Stimulated activated CD4-positive, alpha-beta T cell treated with anti-CD3 and anti-CD28 coated beads, Interleukin-15, amount 100 ng/mL, for 48 hours (primary cell): ENCODE results near the gene SUPT3H.
"Not testable (repeated sequence)": the region's sequence is repeated elsewhere in the genome, so short reads cannot be mapped to it uniquely, and the experiment has no call there.

ENCODE experiments used
- DNase-seq, 2 donors: peaks; one replicate each; pipeline ENCODE4 v3.0.0-alpha.2; 2020; ENCODE audit warnings: low read depth in 2 of 2

The SUPT3H gene

GRCh38 chr6:45184040-45184439, 193.7 kb downstream of the SUPT3H start:
- no peak for DNase-seq

GRCh38 chr6:45176373-45176772, 201.4 kb downstream of the SUPT3H start:
- DNase-seq: not testable (repeated sequence)

GRCh38 chr6:45175272-45175671, 202.5 kb downstream of the SUPT3H start:
- DNase-seq: no peak

- no peak for DNase-seq
Measured at GRCh38 chr6:45174045-45174444, 203.7 kb downstream of the SUPT3H start.

GRCh38 chr6:45171380-45171779, 206.4 kb downstream of the SUPT3H start:
- no peak for DNase-seq

- DNase-seq: no peak
Measured at GRCh38 chr6:45170309-45170708, 207.4 kb downstream of the SUPT3H start.

GRCh38 chr6:45169815-45170214, 207.9 kb downstream of the SUPT3H start:
- DNase-seq: no peak

GRCh38 chr6:45163952-45164766, 213.6 kb downstream of the SUPT3H start:
- DNase-seq: no peak

GRCh38 chr6:45160305-45160704, 217.4 kb downstream of the SUPT3H start:
- no peak for DNase-seq

GRCh38 chr6:45156075-45156474, 221.7 kb downstream of the SUPT3H start:
- DNase-seq: no peak

GRCh38 chr6:45155341-45155894, 222.3 kb downstream of the SUPT3H start:
- DNase-seq: no peak

GRCh38 chr6:45154679-45155078, 223.1 kb downstream of the SUPT3H start:
- no peak for DNase-seq

GRCh38 chr6:45148711-45149341, 228.9 kb downstream of the SUPT3H start:
- DNase-seq: no peak

- no peak for DNase-seq
Measured at GRCh38 chr6:45148278-45148677, 229.5 kb downstream of the SUPT3H start.

GRCh38 chr6:45145658-45146057, 232.1 kb downstream of the SUPT3H start:
- not testable (repeated sequence) for DNase-seq

GRCh38 chr6:45138765-45139164, 239.0 kb downstream of the SUPT3H start:
- no peak for DNase-seq

- no peak for DNase-seq
Measured at GRCh38 chr6:45136495-45136894, 241.2 kb downstream of the SUPT3H start.

- DNase-seq: no peak
Measured at GRCh38 chr6:45132658-45133294, 245.0 kb downstream of the SUPT3H start.

GRCh38 chr6:45132059-45132458, 245.7 kb downstream of the SUPT3H start:
- DNase-seq: no peak

GRCh38 chr6:45129051-45129450, 248.7 kb downstream of the SUPT3H start:
- DNase-seq: no peak

- no peak for DNase-seq
Measured at GRCh38 chr6:45127185-45127584, 250.5 kb downstream of the SUPT3H start.

GRCh38 chr6:45126033-45126432, 251.7 kb downstream of the SUPT3H start:
- DNase-seq: no peak

- no peak for DNase-seq
Measured at GRCh38 chr6:45123023-45123422, 254.7 kb downstream of the SUPT3H start.
